CD4-positive, alpha-beta T cell (primary cell): ENCODE measurements around the gene MPZ. TPM values are rescaled to one million over a fixed set of nuclear protein-coding genes. Genes with fewer than 3 reads are reported as not detected.
A peak's percentile ranks its signal among the peaks of the same experiment; 100 is the strongest.

ENCODE experiments used
- ATAC-seq: fragments of 200-7000 bp; cut with Tn5 transposase; one replicate; pipeline ENCODE4 v1.10.0; 2022; ENCODE audit warnings: mild to moderate bottlenecking; ENCODE audit not compliant: poor library complexity
- CTCF ChIA-PET: fragments of 350-600 bp; sonication (Branson Sonifier 250); formaldehyde crosslinking; loops from one replicate; lab custom pipeline; 2021; ENCODE audit warnings: antibody characterized with exemption, inconsistent platforms; lab: Charles Lee
- POLR2A ChIA-PET: fragments of 350-600 bp; sonication (Branson Sonifier 250); formaldehyde crosslinking; loops from one replicate; lab custom pipeline; 2021; ENCODE audit warnings: antibody characterized with exemption, inconsistent platforms; lab: Charles Lee
- DNase-seq, 14 experiments: peaks; one replicate each; pipeline ENCODE4 v3.0.0-alpha.2; 2013 to 2020; ENCODE audit warnings: mixed read lengths in 2 of 14
- H3K27ac ChIP-seq, 2 donors: one replicate each; pipeline versions ENCODE4 v1.5.1 to v1.7.0; 2013; ENCODE audit warnings: low read length in 2 of 2, low read depth in 1 of 2, mild to moderate bottlenecking in 1 of 2
- H3K27me3 ChIP-seq, 2 experiments: 1 replicate in 1 of 2; 2 replicates in 1 of 2; pipeline versions ENCODE4 v1.6.1 to v1.7.0; 2013; ENCODE audit warnings: low read length in 2 of 2, control low read depth in 1 of 2, mild to moderate bottlenecking in 1 of 2, moderate library complexity in 1 of 2; ENCODE audit not compliant: insufficient read depth in 2 of 2, control insufficient read depth in 1 of 2
- H3K36me3 ChIP-seq: one replicate; pipeline ENCODE4 v1.6.1; 2013; ENCODE audit warnings: low read length, control low read depth; ENCODE audit not compliant: insufficient read depth
- H3K4me1 ChIP-seq: one replicate; pipeline ENCODE4 v1.6.1; 2013; ENCODE audit warnings: low read length, control low read depth; ENCODE audit not compliant: insufficient read depth
- H3K4me3 ChIP-seq: one replicate; pipeline ENCODE4 v1.5.1; 2013; ENCODE audit warnings: mild to moderate bottlenecking, low read length, moderate library complexity
- H3K9me3 ChIP-seq, 2 experiments: 1 replicate in 1 of 2; 2 replicates in 1 of 2; pipeline versions ENCODE4 v1.6.1 to v1.7.0; 2013; ENCODE audit warnings: low read length in 2 of 2, mild to moderate bottlenecking in 2 of 2, control low read depth in 1 of 2, moderate library complexity in 1 of 2; ENCODE audit not compliant: control insufficient read depth in 1 of 2, insufficient read depth in 1 of 2
- H3K27ac Mint-ChIP-seq: one replicate; pipeline ENCODE4 v1.8.0; 2020; ENCODE audit warnings: mixed read lengths
- H3K27me3 Mint-ChIP-seq: one replicate; pipeline ENCODE4 v1.8.0; 2021; ENCODE audit warnings: mixed read lengths
- H3K36me3 Mint-ChIP-seq: one replicate; pipeline ENCODE4 v1.8.0; 2021; ENCODE audit warnings: low read depth, mixed read lengths
- H3K4me1 Mint-ChIP-seq: one replicate; pipeline ENCODE4 v1.8.0; 2021; ENCODE audit warnings: low read depth, mixed read lengths
- H3K4me3 Mint-ChIP-seq: one replicate; pipeline ENCODE4 v1.8.0; 2020; ENCODE audit warnings: mild to moderate bottlenecking, mixed read lengths
- H3K9me3 Mint-ChIP-seq: one replicate; pipeline ENCODE4 v1.8.0; 2020; ENCODE audit warnings: mixed read lengths
- intact Hi-C, 2 experiments: fragments of 100-400 bp; cut with DNase I in 1 of 2; cut with micrococcal nuclease in 1 of 2; formaldehyde crosslinking; loops; one replicate each; pipeline versions ENCODE4 v1.15.1 to v1.9.0; 2023 to 2025; cut with DNase I, micrococcal nuclease
- total RNA-seq, 174 experiments: library from RNA in 2 of 174; stranded (reverse) in 2 of 174; gene quantifications; one replicate each; pipeline ENCODE4 v1.2.3 and lab custom pipeline; 2021 to 2026
- TF ChIP-seq, protein P1 (sequence below): fragments of 200-600 bp; IDR thresholded peaks from one replicate; pipeline ENCODE4 v1.8.0; 2022; ENCODE audit warnings: antibody characterized with exemption, mild to moderate bottlenecking

The MPZ gene
- total RNA-seq, 2 experiments from 2014 or later, result 3.1 to 3.2 TPM

DNA sequence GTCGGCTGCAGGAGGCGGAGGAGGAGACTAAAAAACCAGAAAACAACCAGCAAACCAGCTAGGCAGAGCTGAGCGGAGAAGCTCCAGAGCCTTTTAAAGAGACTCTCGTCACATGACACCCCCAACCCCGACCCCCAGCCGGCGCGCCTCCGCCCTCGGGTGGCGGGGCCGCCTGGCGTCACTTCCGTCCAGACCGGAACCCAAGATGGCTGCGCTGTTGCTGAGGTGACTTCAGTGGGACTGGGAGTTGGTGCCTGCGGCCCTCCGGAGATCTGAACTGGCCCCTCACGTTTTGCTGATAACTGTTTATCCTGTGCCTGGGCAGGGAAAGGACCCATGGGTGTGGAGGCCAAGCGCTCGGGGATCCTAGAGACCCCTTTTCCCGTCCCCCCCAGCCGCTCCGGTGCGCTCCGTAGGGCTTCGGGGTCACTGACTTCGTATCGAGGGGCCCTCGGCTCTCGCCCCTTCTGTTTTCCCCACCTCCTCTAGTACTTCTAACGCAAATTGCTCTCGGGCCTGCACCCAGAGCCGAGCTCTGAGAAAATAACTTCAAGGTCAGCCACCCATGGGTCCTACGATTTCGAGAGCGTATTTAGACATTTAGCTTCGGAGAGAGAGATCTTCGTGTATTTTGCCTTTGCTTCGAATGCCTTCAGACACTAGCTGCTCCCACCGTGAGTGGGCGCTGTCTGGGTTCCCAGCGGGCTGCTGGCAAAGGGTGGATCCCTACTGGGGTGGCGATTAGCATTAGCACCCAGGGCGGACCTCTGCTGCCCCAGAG, 4.6 kb upstream of the MPZ start, which contains the start of gene SDHC:
SDHC (plus strand) TSS at position 181 of the 781 bp plus-strand sequence; CDS start at position 206, 25 bp downstream.
- Histone ChIP-seq H3K27me3 (no peaks in the 10 kb centered on the region), H3K36me3 (peaks cover 2% of the 10 kb centered on the region), H3K4me1 (peaks cover 18% of the 10 kb centered on the region), H3K9me3 (no peaks in the 10 kb centered on the region), H3K4me3 (peak within 1 kb of the TSS; percentile 90), H3K27ac (peak within 1 kb of the TSS; percentile 94 to 97)
- H3K36me3 Mint-ChIP-seq, result peaks cover 22% of the 10 kb centered on the region
- peaks cover 30% of the 10 kb centered on the region for H3K4me1 Mint-ChIP-seq
- no peaks in the 10 kb centered on the region for H3K27me3 Mint-ChIP-seq
- no peaks in the 10 kb centered on the region for H3K9me3 Mint-ChIP-seq
- CTCF ChIA-PET, result interaction anchor here (0.5 to 1.9 kb wide), 7 partner anchors 8 to 148 kb away, joined by 3 to 11 read pairs (median 4); partner anchors contain the start of genes PPOX and TOMM40L
- peak within 1 kb of the TSS; percentile 100 for H3K27ac Mint-ChIP-seq
- H3K4me3 Mint-ChIP-seq, result peak within 1 kb of the TSS; percentile 98
- DNase-seq, result peak; percentile 84 to 96 (median 90)
- intact Hi-C loops, result loop anchor here (1.0 to 5.0 kb wide), 3 partner anchors 8 to 73 kb away; no protein-coding TSS in a partner anchor
- POLR2A ChIA-PET, result interaction anchor here (0.7 to 2.6 kb wide), 18 partner anchors 8 to 1216 kb away, joined by 3 to 25 read pairs (median 6); partner anchors contain the start of genes ARHGAP30, DEDD, IGSF8 and NDUFS2
- ATAC-seq, result peak; percentile 98
- TF ChIP-seq, protein P1, sequence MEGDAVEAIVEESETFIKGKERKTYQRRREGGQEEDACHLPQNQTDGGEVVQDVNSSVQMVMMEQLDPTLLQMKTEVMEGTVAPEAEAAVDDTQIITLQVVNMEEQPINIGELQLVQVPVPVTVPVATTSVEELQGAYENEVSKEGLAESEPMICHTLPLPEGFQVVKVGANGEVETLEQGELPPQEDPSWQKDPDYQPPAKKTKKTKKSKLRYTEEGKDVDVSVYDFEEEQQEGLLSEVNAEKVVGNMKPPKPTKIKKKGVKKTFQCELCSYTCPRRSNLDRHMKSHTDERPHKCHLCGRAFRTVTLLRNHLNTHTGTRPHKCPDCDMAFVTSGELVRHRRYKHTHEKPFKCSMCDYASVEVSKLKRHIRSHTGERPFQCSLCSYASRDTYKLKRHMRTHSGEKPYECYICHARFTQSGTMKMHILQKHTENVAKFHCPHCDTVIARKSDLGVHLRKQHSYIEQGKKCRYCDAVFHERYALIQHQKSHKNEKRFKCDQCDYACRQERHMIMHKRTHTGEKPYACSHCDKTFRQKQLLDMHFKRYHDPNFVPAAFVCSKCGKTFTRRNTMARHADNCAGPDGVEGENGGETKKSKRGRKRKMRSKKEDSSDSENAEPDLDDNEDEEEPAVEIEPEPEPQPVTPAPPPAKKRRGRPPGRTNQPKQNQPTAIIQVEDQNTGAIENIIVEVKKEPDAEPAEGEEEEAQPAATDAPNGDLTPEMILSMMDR, result no peak

DNA sequence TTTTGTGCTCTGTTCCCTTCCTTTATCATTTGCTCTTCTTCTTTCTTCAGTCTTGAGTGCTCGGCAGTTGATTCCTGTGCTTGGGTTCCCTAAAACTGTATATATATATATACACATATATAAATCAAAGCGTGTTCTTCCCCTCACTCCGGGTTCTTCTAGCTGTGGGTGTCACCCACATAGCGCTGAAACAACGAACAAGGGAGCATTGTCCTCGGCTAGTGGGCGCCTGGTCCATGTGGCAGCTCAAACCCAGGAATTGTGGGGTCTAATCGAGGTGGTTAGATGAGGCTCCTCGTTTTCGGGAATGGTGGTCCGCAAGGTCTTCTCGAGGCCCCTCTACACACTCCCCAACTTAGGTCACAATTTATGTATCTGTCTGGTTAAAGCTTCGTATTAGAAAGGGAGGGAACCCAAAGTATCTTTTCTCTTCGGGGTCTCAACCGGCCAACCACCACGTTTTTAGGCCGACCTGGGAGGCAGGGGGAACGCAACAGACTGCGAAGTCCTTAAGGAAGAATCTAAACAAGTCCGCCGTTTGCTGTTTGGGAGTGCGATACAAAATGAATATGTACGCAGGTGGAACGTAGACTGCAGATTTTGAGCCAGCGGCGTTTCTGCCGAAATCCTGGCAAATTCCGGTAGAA, 3.9 kb upstream of the MPZ start:
- TF ChIP-seq, protein P1, result no peak
- ChIA-PET POLR2A (interaction anchor here (0.7 to 2.6 kb wide), 18 partner anchors 8 to 1216 kb away, joined by 3 to 25 read pairs (median 6); partner anchors contain the start of genes ARHGAP30, DEDD, IGSF8 and NDUFS2), CTCF (interaction anchor here (0.9 to 1.9 kb wide), 5 partner anchors 7 to 148 kb away, joined by 3 to 11 read pairs (median 8); partner anchors contain the start of genes PPOX and TOMM40L)
- Histone ChIP-seq H3K4me1 (peaks cover 18% of the 10 kb centered on the region), H3K27me3 (no peaks in the 10 kb centered on the region), H3K36me3 (no peaks in the 10 kb centered on the region), H3K9me3 (no peaks in the 10 kb centered on the region), H3K27ac (peak overlapping the region; percentile 94 to 97), H3K4me3 (peak overlapping the region; percentile 90)
- intact Hi-C loops, result loop anchor here (1.0 to 5.0 kb wide), 3 partner anchors 7 to 74 kb away; no protein-coding TSS in a partner anchor
- H3K36me3 Mint-ChIP-seq, result peaks cover 22% of the 10 kb centered on the region
- peak overlapping the region; percentile 100 for H3K27ac Mint-ChIP-seq
- peak overlapping the region; percentile 98 for H3K4me3 Mint-ChIP-seq
- DNase-seq, result no peak
- H3K27me3 Mint-ChIP-seq, result no peaks in the 10 kb centered on the region
- peaks cover 30% of the 10 kb centered on the region for H3K4me1 Mint-ChIP-seq
- ATAC-seq, result no peak
- no peaks in the 10 kb centered on the region for H3K9me3 Mint-ChIP-seq

DNA sequence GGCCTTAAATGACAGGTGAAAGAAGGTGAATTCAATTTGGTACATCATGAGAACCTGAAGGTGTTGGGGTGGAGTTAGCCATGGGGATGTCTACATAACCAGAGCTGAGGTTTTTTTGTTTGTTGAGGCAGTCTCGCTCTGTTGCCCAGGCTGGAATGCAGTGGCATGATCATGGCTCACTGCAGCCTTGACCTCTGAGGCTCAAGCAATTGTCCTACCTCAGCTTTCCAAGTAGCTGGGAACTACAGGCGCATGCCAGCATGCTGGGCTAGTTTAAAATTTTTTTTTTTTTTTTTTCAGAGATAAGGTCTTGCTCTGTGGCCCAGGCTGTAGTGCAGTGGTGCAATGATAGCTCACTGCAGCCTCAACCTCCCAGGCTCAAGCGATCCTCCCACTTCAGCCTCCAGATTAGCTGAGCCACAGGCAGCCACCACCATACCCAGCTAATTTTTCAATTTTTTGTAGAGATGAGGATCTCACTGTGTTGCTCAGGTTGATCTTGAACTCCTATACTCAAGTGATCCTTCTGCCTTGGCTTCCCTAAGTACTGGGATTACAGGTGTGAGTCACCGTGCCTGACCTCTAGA, 1.9 kb upstream of the MPZ start:
- Histone ChIP-seq H3K36me3 (no peaks in the 10 kb centered on the region), H3K4me1 (peaks cover 20% of the 10 kb centered on the region), H3K9me3 (no peaks in the 10 kb centered on the region), H3K27me3 (no peaks in the 10 kb centered on the region), H3K27ac (no peak overlapping the region), H3K4me3 (no peak overlapping the region)
- ChIA-PET POLR2A (no interaction called here), CTCF (interaction anchor here (1.8 kb wide), 1 partner anchor 146 kb away, joined by 4 read pairs; the partner anchor contains the start of gene PPOX)
- Mint-ChIP-seq H3K9me3 (no peaks in the 10 kb centered on the region), H3K27ac (peak overlapping the region; percentile 6), H3K4me3 (no peak overlapping the region), H3K36me3 (peaks cover 17% of the 10 kb centered on the region), H3K4me1 (peaks cover 33% of the 10 kb centered on the region), H3K27me3 (no peaks in the 10 kb centered on the region)
- intact Hi-C loops, result loop anchor here in 1 of 2 experiments (5.0 kb wide), 1 partner anchor 76 kb away; no protein-coding TSS in a partner anchor
- DNase-seq, result no peak
- TF ChIP-seq, protein P1, result no peak
- ATAC-seq, result no peak
